Kidney (tissue), 14 donors: ENCODE results near the gene MEF2C. TPM values are rescaled to one million over a fixed set of nuclear protein-coding genes. Genes with fewer than 3 reads are reported as not detected.

ENCODE experiments used
- DNase-seq, 5 donors: peaks; one replicate each; pipeline ENCODE4 v3.0.0-alpha.2; 2013 to 2020
- FAIRE-seq: peaks from 2 replicates; lab custom pipeline; 2012; peaks lifted over from hg19 to GRCh38; lab: Jason Lieb, UNC
- H3K27ac ChIP-seq, 2 donors: one replicate each; pipeline ENCODE4 v1.7.0; 2013; ENCODE audit warnings: low read depth in 2 of 2, low read length in 2 of 2, inconsistent platforms in 1 of 2
- H3K27me3 ChIP-seq: one replicate; pipeline ENCODE4 v1.7.1; 2013; ENCODE audit warnings: low read length, inconsistent platforms; ENCODE audit not compliant: control insufficient read depth, insufficient read depth
- H3K36me3 ChIP-seq, 3 donors: one replicate each; pipeline versions ENCODE4 v1.7.0 to v1.7.1; 2013; ENCODE audit warnings: low read length in 3 of 3, control low read depth in 1 of 3, inconsistent platforms in 1 of 3; ENCODE audit not compliant: insufficient read depth in 3 of 3, control insufficient read depth in 2 of 3
- H3K4me1 ChIP-seq, 3 donors: one replicate each; pipeline versions ENCODE4 v1.7.0 to v1.7.1; 2013; ENCODE audit warnings: low read length in 3 of 3, inconsistent platforms in 1 of 3, low read depth in 1 of 3; ENCODE audit not compliant: control insufficient read depth in 2 of 3, insufficient read depth in 2 of 3
- H3K4me3 ChIP-seq, 3 donors: one replicate each; pipeline versions ENCODE4 v1.7.0 to v1.8.1; 2013; ENCODE audit warnings: low read length in 3 of 3, control low read depth in 1 of 3, inconsistent platforms in 1 of 3
- H3K9ac ChIP-seq, 3 donors: one replicate each; pipeline versions ENCODE4 v1.7.0 to v1.7.1; 2013; ENCODE audit warnings: low read length in 3 of 3, control low read depth in 1 of 3, inconsistent platforms in 1 of 3
- H3K9me3 ChIP-seq, 3 donors: one replicate each; pipeline versions ENCODE4 v1.7.0 to v1.7.1; 2013; ENCODE audit warnings: low read length in 3 of 3, control low read depth in 1 of 3, inconsistent platforms in 1 of 3; ENCODE audit not compliant: control insufficient read depth in 2 of 3, insufficient read depth in 1 of 3
- intact Hi-C: fragments of 100-400 bp; cut with DNase I; formaldehyde crosslinking; loops from one replicate; pipeline ENCODE4 v1.11.1; 2022
- polyA plus RNA-seq: library from polyadenylated mRNA; stranded (reverse); fragments of 350-450 nt; fragmentation: Illumina TruSeq; extraction: RNeasy Lipid Tissue Mini Kit (QIAGEN cat#74804); gene quantifications from one replicate; pipeline ENCODE4 v1.2.3, GENCODE V29; 2014; ENCODE audit warnings: low read depth, low replicate concordance; ENCODE audit not compliant: insufficient read depth
- total RNA-seq: library from RNA; stranded (reverse); fragmentation: NEBNext Ultra II Directional; extraction: Animal tissue kit (Norgen Biotek cat#: 25700); gene quantifications from one replicate; pipeline ENCODE4 v1.2.1, GENCODE V29; 2021
- TF ChIP-seq, protein P1 (sequence below): IDR thresholded peaks from 3 replicates; pipeline ENCODE4 v1.5.1; 2012; ENCODE audit warnings: mild to moderate bottlenecking, moderate library complexity, borderline replicate concordance; ENCODE audit not compliant: insufficient read depth; ENCODE audit errors: extremely low read depth
- donor health status: control.
- donor health status: control.
- donor health status: control.
- donor health status: control.
- donor health status: control.
- donor health status: DM: yes; HTN: yes; CAD: no.
- donor health status: Normal renal cell carcinoma (clear cell type).

Gene MEF2C
- total and polyA plus RNA-seq, 2 donors from 2014 or later: 5.3 to 75.4 TPM

DNA sequence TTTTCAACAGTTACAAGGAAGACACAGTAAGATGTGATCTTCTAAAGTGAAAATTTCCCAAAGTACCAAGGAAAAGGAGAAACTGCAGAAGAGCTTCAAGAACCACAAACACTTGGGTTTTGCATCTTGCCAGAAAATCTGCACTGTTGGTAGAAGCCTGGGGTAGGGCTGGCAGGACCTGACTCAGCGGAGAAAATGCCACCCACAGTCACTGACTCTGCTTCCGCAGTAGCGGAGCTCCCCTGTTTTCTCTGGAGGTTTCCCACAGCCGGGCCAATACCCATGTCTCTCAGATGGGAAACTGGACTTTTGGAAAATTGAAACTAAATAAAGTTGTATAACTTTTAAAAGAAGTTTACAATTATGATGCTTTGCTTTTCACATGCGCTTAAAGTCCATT lies 104.2 kb downstream of the MEF2C start:
- H3K4me3 ChIP-seq: no peak overlapping the region
- no peak overlapping the region for H3K27ac ChIP-seq
- TF ChIP-seq, protein P1, sequence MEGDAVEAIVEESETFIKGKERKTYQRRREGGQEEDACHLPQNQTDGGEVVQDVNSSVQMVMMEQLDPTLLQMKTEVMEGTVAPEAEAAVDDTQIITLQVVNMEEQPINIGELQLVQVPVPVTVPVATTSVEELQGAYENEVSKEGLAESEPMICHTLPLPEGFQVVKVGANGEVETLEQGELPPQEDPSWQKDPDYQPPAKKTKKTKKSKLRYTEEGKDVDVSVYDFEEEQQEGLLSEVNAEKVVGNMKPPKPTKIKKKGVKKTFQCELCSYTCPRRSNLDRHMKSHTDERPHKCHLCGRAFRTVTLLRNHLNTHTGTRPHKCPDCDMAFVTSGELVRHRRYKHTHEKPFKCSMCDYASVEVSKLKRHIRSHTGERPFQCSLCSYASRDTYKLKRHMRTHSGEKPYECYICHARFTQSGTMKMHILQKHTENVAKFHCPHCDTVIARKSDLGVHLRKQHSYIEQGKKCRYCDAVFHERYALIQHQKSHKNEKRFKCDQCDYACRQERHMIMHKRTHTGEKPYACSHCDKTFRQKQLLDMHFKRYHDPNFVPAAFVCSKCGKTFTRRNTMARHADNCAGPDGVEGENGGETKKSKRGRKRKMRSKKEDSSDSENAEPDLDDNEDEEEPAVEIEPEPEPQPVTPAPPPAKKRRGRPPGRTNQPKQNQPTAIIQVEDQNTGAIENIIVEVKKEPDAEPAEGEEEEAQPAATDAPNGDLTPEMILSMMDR: no peak
- intact Hi-C loops: no loop called here
- no peak for DNase-seq
- no peaks in the 10 kb centered on the region for H3K4me1 ChIP-seq
- no peak overlapping the region for H3K9ac ChIP-seq
- H3K27me3 ChIP-seq: no peaks in the 10 kb centered on the region
- no peaks in the 10 kb centered on the region for H3K36me3 ChIP-seq
- no peaks in the 10 kb centered on the region for H3K9me3 ChIP-seq
- FAIRE-seq: no peak

DNA sequence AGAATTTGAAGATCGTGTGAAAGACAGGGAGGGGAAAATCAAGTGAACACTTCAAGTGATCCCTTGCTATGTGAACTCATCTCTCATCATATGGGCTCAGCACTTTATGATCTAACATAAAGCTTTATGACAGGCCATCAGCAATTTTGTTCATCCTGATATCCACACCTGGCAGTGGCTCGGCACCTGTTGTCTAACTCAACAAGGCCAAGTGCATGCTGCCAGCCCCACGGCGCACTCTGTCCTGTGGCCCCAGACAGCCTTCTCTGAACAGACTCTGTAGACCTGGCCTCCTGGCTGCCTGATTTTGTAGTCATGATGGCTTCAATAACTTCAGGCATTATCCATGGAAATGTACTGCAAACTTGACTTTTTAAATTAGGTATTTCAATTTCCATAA lies 106.3 kb downstream of the MEF2C start:
- Histone ChIP-seq H3K9ac (no peak overlapping the region), H3K4me3 (no peak overlapping the region), H3K27ac (no peak overlapping the region), H3K9me3 (no peaks in the 10 kb centered on the region), H3K4me1 (no peaks in the 10 kb centered on the region), H3K27me3 (no peaks in the 10 kb centered on the region), H3K36me3 (no peaks in the 10 kb centered on the region)
- DNase-seq (no peak), FAIRE-seq (no peak)
- intact Hi-C loops: no loop called here
- TF ChIP-seq, protein P1: no peak

DNA sequence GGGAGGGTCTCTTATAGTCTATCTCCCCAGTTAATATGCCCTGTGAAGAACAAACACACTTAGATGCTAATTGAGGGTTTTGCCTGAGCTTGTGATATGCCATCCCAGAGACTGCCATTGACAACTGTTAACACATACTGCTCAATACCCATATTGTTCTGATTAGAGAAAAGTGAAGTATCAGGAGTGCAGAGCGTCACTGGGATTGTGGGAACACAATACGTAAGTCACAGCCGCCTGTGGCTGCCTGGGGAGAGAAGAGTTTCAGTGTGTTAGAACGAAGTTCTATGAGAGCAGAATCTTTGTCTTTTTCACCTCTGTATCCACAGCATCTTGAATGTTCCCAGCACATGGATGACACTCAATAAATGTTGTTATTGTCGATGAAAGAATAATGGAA lies 110.2 kb downstream of the MEF2C start:
- Histone ChIP-seq H3K9ac (no peak overlapping the region), H3K9me3 (no peaks in the 10 kb centered on the region), H3K4me3 (no peak overlapping the region), H3K27me3 (no peaks in the 10 kb centered on the region), H3K4me1 (no peaks in the 10 kb centered on the region), H3K27ac (no peak overlapping the region), H3K36me3 (no peaks in the 10 kb centered on the region)
- DNase-seq (no peak), FAIRE-seq (no peak)
- intact Hi-C loops: no loop called here
- TF ChIP-seq, protein P1: no peak

DNA sequence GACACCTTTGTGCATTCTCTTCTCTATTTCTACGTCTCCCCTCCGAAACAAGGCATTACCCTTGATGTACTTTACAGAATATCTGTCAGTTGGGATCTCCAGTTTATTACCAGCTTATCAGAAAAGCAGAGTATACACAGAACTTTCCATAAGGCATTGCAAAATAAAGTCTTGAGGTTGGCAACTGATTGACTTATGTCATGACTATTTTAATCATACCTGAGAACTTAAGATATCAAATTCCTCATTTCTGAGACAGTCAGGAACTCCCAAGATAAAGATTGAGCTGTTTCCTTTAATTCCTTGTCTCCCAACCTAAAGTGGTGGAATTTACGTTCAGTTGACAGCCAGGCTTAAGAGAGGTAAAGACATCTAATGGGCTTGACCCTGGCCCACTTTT lies 110.9 kb downstream of the MEF2C start:
- no peak overlapping the region for H3K27ac ChIP-seq
- H3K27me3 ChIP-seq: no peaks in the 10 kb centered on the region
- no peak overlapping the region for H3K9ac ChIP-seq
- DNase-seq (no peak), FAIRE-seq (no peak)
- TF ChIP-seq, protein P1: no peak
- intact Hi-C loops: no loop called here
- H3K9me3 ChIP-seq: no peaks in the 10 kb centered on the region
- no peaks in the 10 kb centered on the region for H3K4me1 ChIP-seq
- no peaks in the 10 kb centered on the region for H3K36me3 ChIP-seq
- H3K4me3 ChIP-seq: no peak overlapping the region
